ENCODE results near the gene PPP3CA. TPM values are rescaled to one million over a fixed set of nuclear protein-coding genes. Genes with fewer than 3 reads are reported as not detected.

The PPP3CA gene
- 24.9 to 44.0 TPM (median 43.3 TPM) in 3 replicates for polyA plus RNA-seq
- polyA plus RNA-seq (2011; ENCODE audit: low read depth), result 8.5 TPM
- polyA plus RNA-seq (2011; cell fraction: cytosol; rRNA removed), result 26.2 and 53.3 TPM in 2 replicates
- polyA plus RNA-seq (2011; cell fraction: nucleus; rRNA removed), result 47.2 and 53.1 TPM in 2 replicates
- polyA plus RNA-seq (2012; ENCODE audit: low replicate concordance), result 26.5 and 65.2 TPM in 2 replicates
- 30.8 to 95.0 TPM (median 41.5 TPM) in 3 replicates for polyA minus RNA-seq
- polyA minus RNA-seq (2011; cell fraction: cytosol; rRNA and poly(A)+ RNA removed), result 63.1 TPM
- polyA minus RNA-seq (2011; cell fraction: nucleus; rRNA and poly(A)+ RNA removed), result 61.9 and 124 TPM in 2 replicates

GRCh38 chr4:101347267-101347556 lies at the start of gene PPP3CA:
Gene PPP3CA (minus strand): TSS chr4:101347526.
- H3K4me2 ChIP-seq (ENCODE audit: control insufficient read depth, extremely low read depth, insufficient read depth, low read depth, low read length), result peak within 1 kb of the TSS; percentile 97
- dilution Hi-C loops (cut with MboI; ENCODE audit: extremely low pct_ligation_motif_present, low sequenced_read_pairs), result no loop called here
- FAIRE-seq (no peak), DNase-seq (ENCODE audit: low read depth, low spot score) (no peak)
- peaks cover 55% of the 10 kb centered on the region for H3K79me2 ChIP-seq (ENCODE audit: control insufficient read depth, insufficient read depth, low read length)
- no peak for TF ChIP-seq EZH2 (IDR thresholded peaks at IDR 0.05; ENCODE audit: low read length)
- TF ChIP-seq, protein P1, sequence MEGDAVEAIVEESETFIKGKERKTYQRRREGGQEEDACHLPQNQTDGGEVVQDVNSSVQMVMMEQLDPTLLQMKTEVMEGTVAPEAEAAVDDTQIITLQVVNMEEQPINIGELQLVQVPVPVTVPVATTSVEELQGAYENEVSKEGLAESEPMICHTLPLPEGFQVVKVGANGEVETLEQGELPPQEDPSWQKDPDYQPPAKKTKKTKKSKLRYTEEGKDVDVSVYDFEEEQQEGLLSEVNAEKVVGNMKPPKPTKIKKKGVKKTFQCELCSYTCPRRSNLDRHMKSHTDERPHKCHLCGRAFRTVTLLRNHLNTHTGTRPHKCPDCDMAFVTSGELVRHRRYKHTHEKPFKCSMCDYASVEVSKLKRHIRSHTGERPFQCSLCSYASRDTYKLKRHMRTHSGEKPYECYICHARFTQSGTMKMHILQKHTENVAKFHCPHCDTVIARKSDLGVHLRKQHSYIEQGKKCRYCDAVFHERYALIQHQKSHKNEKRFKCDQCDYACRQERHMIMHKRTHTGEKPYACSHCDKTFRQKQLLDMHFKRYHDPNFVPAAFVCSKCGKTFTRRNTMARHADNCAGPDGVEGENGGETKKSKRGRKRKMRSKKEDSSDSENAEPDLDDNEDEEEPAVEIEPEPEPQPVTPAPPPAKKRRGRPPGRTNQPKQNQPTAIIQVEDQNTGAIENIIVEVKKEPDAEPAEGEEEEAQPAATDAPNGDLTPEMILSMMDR (optimal IDR thresholded peaks at IDR 0.05 in 1 of 3, IDR thresholded peaks at IDR 0.05 in 1 of 3, conservative IDR thresholded peaks at IDR 0.05 in 1 of 3; ENCODE audit: extremely low read depth in 1 of 3, insufficient read depth in 2 of 3, low read length in 3 of 3), result no peak
- no peaks in the 10 kb centered on the region for H3K9me3 ChIP-seq (ENCODE audit: control insufficient read depth, low read depth, low read length)
- peak within 1 kb of the TSS; percentile 99 for H3K27ac ChIP-seq (ENCODE audit: control insufficient read depth, insufficient read depth, low read length)
- H3K9ac ChIP-seq (ENCODE audit: control insufficient read depth, extremely low read depth, insufficient read depth, low read length), result peak within 1 kb of the TSS; percentile 99
- no peaks in the 10 kb centered on the region for H3K36me3 ChIP-seq (ENCODE audit: control insufficient read depth in 2 of 2, extremely low read depth in 1 of 2, insufficient read depth in 2 of 2, low read length in 2 of 2)
- peak within 1 kb of the TSS; percentile 84 for H2AFZ ChIP-seq (ENCODE audit: control insufficient read depth, low read length)
- no peaks in the 10 kb centered on the region for H3K27me3 ChIP-seq (ENCODE audit: control insufficient read depth, extremely low read depth, insufficient read depth, low read length)
- peak within 1 kb of the TSS; percentile 62 to 95 (median 87) for H3K4me3 ChIP-seq (ENCODE audit: control insufficient read depth in 2 of 3, extremely low read depth in 1 of 3, insufficient read depth in 2 of 3, low read depth in 1 of 3, low read length in 3 of 3)
- H3K4me1 ChIP-seq (ENCODE audit: control insufficient read depth, extremely low read depth, insufficient read depth, low read length), result peaks cover 32% of the 10 kb centered on the region
- H4K20me1 ChIP-seq (ENCODE audit: control insufficient read depth, extremely low read depth, insufficient read depth, low read length), result peaks cover 5% of the 10 kb centered on the region
- no peaks in the 10 kb centered on the region for H3K9me1 ChIP-seq (ENCODE audit: control insufficient read depth, extremely low read depth, insufficient read depth, low read length)

DNA sequence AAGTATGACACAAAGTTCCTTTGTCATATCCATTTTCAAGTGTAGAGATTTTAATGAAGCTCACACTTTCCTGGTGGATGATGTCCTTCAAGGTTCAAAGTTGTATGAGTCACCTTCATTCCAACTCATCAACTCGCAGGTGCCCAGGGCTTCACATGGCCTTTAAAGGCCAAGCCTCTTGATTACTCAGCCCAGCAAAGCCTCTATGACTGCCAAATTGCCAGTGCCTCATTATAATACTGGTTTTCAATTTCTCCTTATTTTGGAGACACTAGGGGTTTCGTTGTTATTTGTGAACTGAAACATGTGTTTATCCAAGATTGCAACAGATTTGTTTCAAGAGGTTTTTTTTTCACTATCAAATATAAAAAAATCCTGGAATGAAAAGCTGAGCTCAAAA lies 45.9 kb upstream of the PPP3CA start:
- dilution Hi-C loops (cut with MboI; ENCODE audit: extremely low pct_ligation_motif_present, low sequenced_read_pairs), result no loop called here
- H3K4me2 ChIP-seq (ENCODE audit: control insufficient read depth, extremely low read depth, insufficient read depth, low read depth, low read length), result no peak overlapping the region
- no peaks in the 10 kb centered on the region for H3K4me1 ChIP-seq (ENCODE audit: control insufficient read depth, extremely low read depth, insufficient read depth, low read length)
- H3K4me3 ChIP-seq (ENCODE audit: control insufficient read depth in 2 of 3, extremely low read depth in 1 of 3, insufficient read depth in 2 of 3, low read depth in 1 of 3, low read length in 3 of 3), result no peak overlapping the region
- H4K20me1 ChIP-seq (ENCODE audit: control insufficient read depth, extremely low read depth, insufficient read depth, low read length), result no peaks in the 10 kb centered on the region
- no peak overlapping the region for H3K9ac ChIP-seq (ENCODE audit: control insufficient read depth, extremely low read depth, insufficient read depth, low read length)
- FAIRE-seq, result peak; percentile 67
- H3K36me3 ChIP-seq (ENCODE audit: control insufficient read depth in 2 of 2, extremely low read depth in 1 of 2, insufficient read depth in 2 of 2, low read length in 2 of 2), result no peaks in the 10 kb centered on the region
- H3K27ac ChIP-seq (ENCODE audit: control insufficient read depth, insufficient read depth, low read length), result no peak overlapping the region
- no peak overlapping the region for H2AFZ ChIP-seq (ENCODE audit: control insufficient read depth, low read length)
- no peaks in the 10 kb centered on the region for H3K27me3 ChIP-seq (ENCODE audit: control insufficient read depth, extremely low read depth, insufficient read depth, low read length)
- DNase-seq (ENCODE audit: low read depth, low spot score), result peak; percentile 25
- H3K9me3 ChIP-seq (ENCODE audit: control insufficient read depth, low read depth, low read length), result no peaks in the 10 kb centered on the region
- TF ChIP-seq EZH2 (IDR thresholded peaks at IDR 0.05; ENCODE audit: low read length), result no peak
- TF ChIP-seq, protein P1 (optimal IDR thresholded peaks at IDR 0.05 in 1 of 3, IDR thresholded peaks at IDR 0.05 in 1 of 3, conservative IDR thresholded peaks at IDR 0.05 in 1 of 3; ENCODE audit: extremely low read depth in 1 of 3, insufficient read depth in 2 of 3, low read length in 3 of 3), result no peak
- no peaks in the 10 kb centered on the region for H3K79me2 ChIP-seq (ENCODE audit: control insufficient read depth, insufficient read depth, low read length)
- no peaks in the 10 kb centered on the region for H3K9me1 ChIP-seq (ENCODE audit: control insufficient read depth, extremely low read depth, insufficient read depth, low read length)
